Measurements from ENCODE around the gene DHDH.

Gene DHDH

DNA sequence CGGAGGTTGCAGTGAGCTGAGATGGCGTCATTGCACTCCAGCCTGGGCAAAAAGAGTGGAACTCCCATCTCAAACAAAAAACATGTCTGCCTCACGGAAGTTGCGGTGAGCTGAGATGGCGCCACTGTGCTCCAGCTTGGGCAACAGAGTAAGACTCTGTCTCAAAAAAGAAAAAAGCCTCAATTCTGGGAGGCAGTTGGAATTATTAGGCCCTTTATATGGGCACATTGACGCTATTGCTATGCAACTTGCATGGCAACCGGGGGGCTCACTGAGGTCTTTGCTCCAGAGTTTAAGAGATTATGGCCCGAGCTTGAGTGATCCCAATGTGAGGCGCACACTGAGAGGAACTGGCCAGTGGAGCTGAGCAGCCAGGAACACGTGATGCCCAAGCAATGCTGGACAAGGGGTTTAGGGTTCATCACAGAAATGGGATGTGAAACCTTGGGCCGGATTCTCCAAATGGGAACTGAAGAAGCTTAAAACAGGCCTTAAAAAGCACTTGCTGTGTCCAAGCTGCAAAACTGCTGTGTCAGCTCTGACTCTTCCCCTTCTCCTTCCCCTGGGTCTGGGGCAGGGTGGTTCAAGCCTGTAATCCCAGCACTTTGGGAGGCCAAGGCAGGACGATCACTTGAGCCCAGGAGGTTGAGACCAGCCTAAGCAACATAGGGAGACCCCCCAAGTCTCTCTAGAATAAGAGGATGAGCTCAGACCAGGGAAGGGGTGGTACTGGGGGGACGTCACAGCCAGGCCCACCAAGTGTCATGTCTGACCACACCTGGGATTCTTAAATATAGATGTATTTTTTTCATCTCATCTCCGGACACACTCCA, 34.1 kb downstream of the DHDH start:
- DNase-seq, result no peak

DNA sequence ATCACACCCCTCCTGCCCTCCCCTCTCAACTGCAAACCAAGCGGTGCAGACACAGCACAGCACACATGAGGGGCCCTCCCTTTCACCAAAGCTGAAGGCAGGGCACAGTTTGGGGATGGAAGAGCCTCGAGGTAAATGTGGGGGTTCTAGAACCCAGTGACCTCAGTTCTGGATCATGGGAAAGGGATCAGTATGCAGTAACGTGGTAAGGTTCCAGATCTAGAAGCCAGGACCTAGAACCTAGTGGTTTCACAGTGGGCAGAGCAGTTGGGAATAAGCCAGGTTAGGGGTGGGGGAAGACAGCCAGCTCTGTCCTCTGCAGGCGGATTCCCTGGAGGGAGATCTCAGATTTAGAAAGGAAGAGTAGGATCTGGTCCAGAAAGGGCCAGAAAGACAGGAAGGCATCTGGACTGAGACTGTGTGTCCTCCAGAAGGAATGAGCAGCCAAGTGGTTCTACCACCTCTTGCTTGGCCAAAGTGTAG, 34.7 kb downstream of the DHDH start:
- DNase-seq, result no peak

DNA sequence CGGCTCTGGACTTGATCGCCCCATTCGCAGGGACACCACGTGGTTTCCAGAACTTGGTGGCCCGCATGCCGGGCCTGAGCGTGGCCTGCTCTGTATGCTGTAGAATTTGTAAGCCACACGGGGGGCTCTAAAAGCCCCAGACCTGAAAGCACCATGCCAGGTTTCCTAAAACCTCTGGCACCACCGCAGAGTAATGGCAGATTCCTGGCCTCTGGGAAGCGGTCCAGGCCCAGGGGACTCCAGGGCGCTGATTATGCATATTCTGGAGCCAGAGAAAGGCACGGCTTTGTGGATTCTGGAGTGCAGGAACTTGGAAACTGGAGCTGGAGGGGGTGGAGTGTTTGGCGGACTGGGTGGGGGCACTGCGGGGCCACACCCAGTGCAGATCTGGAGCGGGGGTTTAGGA, 35.3 kb downstream of the DHDH start:
- no peak for DNase-seq

DNA sequence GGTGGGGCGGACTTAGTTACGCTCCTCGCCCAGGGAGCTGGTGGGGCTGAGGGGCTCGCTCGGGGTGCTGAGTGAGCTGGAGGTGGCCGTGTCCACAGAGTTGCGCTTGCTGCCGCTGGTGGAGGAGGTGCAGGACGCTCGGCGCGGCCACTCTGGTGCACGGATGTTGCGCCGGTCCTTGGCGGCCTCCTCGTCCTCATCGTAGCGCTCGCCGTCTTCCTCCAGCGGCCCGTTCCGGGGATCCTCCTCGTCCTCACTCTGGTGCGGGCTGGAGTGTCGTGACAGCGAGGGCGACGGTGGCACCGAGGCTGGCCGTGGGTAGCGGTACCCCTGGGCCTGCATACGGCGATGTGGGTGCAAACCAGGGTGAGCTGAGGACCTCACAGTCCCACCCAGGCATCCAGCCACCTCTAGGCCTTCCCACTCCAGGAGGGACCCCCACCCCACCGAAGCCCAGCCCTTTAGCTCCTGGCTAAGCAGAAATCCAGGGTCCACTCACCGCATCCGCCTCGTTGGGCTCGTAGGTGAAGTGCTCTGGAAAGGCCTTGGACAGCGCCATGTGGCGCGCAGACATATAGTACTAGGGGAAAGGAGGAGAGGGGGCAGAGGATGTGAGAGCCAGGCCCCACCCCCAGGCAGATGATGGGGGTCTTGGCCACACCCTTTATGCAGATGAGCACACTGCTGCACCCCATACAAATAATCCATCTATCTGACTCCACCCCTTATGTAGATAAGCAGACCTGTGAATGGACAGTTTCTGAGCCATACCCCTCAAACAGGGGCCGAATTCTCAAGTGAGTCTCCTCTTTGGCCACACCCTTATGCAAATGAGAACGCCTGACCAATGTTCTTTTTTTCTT, 36.0 kb downstream of the DHDH start:
- peak; percentile 57 for DNase-seq

DNA sequence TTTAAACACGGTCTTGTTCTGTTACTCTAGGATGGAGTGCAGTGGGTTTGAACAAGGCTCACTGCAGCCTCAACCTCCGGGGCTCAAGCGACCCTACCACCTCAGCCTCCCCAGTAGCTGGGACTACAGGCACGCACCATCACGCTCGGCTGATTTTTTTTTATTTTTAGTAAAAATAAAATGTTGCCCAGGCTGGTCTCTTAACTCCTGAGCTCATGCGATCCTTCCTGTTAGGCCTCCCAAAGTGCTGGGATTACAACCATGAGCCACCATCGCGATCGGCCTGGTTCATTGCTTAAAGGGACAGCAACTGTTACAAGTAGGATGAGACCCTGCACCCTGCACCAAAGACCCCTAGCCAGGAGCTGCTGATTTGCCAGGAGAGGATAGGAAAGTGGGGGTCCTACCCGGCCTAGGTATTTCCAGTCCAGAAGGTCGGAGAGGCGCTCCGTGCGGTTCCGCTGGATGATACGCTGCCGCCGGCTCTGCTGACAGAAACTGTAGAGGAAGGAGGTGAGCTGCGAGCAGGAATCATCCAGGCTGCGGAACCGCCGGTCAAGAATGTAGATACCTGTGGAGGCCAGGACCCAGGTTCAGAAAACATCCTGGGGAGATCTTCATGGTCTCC, 36.8 kb downstream of the DHDH start:
- DNase-seq, result no peak

DNA sequence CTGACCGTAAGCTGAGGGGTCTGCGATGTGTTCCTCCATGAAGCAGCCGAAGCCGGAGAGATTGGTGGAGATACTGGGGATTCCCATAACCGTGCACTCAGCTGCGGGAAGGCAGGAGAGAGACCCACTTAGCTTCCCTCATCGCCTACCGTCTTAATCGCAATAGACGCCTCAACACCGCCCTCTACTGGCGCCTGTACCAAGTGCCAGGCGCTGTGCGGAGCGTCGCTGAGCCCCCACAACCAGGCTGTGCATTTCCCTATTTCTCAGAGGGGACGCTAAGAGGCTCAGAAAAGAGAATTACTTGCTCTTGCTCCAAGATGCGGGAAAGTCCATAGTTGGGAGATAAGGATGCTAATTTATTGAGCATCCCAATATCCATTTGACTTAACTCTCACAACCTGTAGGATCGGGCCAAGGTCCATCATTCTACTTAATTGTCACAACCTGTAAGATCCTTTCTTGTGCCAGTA, 37.5 kb downstream of the DHDH start:
- peak; percentile 65 for DNase-seq

DNA sequence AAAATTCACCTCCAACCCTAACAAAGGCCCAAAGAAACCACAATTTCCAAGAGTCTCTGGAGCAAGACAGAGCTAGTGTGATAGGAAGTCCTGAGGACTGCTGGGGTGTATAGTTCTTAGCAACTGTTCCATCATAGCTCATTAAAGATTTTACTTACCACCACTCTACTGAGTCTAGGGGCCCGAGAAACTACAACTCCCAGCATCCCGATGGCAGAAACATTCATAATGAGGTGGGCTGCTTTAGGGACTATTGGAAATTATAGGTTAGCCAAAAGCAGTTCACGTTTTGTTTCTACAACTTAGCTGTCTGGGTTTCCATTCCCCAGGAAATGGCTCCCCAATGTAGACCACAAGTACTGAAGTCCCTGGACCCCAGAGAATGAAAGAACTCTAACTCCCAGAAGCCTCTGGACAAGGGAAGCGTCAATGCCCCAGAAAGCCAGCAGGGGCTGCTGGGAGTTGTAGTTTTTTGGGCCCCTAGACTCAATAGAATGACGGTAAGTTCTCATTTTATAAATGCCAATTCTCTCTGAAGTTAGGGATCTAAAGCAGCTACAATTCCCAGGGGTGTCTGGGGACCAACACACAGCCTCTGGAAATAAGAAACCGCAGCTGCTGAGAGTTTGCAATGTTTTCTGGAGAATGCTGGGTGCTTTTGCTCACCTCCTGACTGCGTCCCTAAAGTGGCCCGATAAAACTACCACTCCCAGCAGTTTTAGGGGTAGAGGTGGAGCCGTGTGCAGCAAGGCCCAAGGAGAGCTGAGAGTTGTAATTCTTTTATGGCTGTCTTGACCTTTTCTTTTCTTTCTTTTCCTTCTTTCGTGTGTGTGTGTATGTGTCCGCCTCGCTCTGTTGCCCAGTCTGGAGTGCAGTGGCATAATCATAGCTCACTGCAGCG, 42.7 kb downstream of the DHDH start:
- peak; percentile 47 for DNase-seq

DNA sequence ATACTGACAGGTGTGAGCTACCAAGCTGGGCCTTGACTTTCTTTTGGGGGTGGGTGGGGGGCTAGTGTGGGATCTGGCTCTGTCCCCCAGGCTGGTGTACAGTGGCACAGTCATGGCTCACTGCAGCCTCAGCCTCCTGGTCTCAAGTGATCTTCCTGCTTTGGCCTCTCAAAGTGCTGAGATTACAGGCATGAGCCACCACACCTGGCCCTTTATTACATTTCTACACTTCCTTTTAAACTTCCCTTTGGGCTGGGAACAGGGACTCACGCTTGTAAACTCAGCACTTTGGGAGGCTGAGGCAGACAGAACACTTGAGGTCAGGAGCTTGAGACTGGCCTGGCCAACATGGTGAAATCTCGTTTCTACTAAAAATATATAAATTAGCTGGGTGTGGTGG, 43.6 kb downstream of the DHDH start:
- no peak for DNase-seq

DNA sequence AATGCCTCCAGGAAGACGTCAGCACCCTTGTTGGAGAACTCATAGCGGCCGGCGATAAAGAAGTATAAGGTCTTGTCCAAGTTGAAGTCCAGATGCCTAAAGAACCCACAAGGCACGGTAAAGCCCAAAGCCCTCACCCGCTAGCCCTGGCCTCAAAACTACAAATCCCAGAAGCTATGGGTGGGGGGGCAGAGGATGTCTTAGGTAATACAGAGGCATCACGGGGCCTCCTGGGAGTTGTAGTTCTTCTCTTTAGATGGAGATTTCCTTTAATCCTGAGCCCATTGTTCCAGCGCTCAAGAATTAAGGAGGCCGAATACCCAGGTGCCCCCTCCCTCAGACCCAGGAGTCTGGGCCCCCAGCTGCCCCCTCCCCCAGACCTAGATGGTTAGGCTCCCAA, 48.8 kb downstream of the DHDH start:
- no peak for DNase-seq

DNA sequence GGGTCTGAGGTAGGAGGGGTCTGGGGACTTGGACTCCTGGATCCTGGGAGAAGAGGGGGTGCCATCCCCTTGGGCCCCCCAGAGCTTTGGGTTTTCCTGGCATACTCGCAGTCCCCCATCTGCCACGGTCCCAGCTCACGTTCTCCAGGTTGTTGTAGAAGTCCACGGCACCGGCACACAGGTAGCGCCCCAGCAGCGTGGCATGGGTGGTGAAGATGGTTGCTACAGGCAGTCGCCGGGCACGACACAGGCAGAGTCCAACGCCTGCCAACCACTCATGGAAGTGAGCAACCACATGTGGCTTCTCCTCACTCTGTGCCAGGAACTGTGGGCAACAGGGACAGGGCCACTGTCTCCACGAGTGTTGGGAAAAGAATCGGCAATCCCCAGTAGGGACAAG, 52.2 kb downstream of the DHDH start:
- DNase-seq, result no peak

DNA sequence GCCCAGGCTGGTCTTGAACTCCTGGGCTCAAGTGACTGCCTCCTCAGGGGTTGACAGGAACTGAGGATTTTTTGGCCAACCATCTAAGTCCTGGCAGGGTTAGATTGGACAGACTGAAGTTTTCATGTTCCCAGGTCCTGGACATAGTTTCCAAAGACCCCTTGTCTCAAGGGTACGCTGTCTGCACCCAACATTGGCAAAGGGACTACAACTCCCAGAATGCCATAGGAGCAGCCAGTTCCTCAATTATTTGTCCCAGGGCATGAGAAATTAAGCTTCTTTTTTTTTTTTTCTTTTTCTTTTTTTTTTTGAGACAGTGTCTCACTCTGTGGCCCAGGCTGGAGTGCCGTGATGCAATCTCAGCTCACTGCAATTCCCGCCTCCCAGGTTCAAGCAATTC, 52.7 kb downstream of the DHDH start:
- no peak for DNase-seq

DNA sequence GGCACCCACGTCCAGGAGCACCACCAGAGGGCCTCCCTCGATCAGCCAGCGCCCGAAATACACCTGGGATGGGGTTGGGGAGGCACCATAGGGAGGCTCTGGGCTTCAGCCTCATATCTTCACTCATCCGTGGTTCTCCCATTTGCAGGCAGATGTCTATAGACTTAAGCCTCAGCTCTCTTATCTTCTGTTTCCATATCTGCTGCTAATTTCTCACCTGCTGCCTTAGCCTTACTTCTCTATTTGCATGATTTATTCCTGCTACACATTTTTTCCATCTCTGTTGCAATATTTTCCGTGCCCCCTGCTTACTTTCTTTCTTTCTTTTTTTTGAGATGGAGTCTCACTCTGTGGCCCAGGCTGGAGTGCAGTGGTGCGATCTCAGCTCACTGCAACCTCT, 53.8 kb downstream of the DHDH start:
- DNase-seq, result no peak

DNA sequence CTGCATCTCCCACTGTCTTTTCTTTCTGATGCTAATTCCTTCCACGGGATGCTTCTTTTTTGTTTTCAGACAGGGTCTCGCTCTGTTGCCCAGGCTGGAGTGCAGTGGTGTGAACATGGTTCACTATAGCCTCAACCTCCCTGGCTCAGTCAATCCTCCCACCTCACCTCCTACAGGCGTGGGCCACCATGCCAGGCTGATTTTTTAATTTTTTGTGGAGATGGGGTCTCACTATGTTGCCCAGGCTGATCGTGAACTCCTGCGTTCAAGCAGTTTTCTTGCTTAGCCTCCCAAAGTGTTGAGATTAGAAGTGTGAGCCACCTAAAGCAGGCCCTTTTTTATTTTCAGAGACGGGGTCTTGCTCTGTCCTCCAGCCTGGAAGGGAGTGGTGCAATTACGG, 54.8 kb downstream of the DHDH start:
- DNase-seq, result no peak

DNA sequence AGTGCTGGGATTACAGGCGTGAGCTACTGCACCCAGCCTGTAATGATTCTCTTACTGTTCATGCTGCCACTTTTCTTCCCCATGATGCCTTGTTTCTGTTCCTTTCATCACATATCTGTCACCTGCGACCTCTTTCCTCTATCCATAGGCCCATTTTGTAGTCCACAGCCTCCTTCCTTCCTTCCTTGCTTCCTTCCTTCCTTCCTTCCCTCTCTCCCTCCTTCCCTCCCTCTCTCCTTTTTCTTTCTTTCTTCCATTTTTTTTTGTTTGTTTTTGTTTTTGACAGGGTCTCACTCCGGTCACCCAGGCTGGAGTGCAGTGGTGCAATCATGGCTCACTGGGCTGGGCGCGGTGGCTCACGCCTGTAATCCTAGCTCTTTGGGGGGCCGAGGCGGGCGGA, 55.4 kb downstream of the DHDH start:
- DNase-seq, result no peak

DNA sequence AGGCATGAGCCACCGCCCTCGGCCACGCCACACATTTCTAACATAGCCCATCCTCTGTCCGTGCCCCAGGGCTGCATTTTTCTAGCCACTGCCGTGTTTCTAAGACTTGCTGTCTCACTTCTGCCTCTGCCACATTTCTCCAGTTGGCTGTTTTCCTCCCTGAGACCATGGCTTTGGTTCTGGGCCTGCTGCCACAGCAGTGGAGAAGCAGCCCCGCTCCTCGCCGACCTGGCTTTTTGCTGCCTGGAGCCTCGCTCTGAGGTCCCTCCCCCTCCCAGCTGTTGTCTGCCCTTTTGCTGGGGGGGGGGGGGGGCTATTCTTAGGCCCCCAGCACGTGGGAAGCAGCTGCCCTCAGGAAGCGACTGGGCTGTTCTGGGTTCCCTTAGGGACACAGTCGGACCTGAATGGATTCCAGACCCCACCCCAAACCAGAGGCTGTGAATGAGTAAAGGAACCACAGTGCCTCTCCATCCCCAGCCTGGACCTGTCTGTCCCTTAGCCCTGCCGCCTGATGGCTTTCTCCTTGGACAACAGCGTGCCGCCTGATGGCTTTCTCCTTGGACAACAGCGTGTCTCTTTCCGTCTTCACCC, 56.3 kb downstream of the DHDH start:
- no peak for DNase-seq

DNA sequence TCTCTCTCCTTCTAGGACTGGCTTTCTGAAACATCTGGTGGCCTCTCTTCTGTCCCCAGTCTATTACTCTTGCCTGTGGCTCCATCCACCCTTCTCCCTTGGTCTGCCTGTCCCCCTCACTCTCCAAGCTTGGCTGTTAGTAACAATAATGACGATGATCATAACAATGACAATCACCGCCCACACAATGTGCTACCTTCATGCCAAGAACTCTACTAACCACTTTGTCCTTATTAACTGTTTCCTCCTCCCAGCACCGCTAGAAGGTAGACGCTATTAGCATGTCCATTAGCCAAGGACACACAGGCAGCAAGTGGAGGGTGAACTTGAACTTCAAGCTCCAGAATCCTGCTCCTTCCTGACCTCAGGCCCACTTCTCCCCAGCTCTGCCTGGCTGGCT, 56.9 kb downstream of the DHDH start:
- DNase-seq, result no peak

DNA sequence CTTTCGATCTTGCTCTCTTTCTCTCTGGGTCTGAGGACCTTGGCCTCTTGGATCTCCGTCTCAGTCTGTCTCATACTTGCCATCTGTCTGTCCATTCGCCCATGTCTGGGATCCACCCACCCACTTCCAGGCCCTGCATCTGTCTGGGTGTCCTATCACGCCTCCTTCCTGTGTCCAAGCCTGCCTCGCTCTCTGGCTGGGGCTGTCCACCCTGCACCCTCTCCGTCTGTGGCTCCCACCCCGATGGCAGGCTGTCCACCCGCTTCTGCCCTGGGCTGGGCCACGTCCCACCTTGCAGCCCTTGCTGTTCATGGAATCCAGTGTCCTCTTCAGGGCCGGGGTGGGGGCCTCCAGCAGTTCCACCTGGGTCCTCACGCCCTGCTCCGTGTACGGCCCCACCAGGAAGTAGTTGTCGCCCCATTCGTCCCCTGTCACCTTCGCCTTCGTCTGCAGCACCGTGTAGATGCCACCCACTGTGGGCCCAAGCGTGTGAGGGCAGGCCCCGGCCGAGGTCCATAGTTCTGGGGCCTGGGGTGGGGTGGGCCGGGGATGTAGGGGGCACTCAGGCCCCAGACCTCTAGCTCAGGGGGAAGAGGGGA, 57.6 kb downstream of the DHDH start:
- no peak for DNase-seq

DNA sequence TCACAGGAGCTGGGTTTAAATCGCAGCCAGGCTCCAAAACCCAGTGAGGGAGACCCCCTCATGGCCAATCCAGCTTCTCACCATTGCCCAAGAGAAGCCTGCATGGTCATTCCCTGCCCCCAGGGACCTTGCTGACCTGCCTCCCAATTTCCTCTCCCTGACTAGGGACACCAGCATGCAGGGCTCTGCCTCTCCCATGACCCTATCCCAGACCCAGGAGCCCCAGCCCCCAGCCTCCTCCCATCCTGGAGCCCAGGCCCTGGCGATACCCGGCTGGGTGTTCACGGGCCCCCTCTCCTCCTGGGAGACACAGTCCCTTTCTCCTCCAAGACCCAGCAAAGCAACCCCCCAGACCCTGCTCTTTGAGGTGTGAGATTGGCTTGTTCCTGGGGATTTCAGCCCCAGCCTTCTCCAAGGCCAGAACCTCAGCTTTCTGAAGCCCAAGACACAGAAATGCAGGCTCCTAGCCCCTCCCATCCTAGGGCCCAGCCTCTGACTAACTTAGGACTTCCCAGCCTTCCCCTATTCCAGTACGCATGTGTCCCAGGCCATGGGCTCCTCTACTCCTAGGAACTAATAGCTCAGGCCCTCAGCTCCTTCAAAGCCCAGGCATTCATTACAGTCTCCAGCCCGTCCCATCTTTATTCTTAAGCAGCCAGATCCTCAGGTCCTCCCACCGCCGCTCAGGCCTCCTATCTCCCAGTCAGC, 58.5 kb downstream of the DHDH start:
- DNase-seq, result no peak

DNA sequence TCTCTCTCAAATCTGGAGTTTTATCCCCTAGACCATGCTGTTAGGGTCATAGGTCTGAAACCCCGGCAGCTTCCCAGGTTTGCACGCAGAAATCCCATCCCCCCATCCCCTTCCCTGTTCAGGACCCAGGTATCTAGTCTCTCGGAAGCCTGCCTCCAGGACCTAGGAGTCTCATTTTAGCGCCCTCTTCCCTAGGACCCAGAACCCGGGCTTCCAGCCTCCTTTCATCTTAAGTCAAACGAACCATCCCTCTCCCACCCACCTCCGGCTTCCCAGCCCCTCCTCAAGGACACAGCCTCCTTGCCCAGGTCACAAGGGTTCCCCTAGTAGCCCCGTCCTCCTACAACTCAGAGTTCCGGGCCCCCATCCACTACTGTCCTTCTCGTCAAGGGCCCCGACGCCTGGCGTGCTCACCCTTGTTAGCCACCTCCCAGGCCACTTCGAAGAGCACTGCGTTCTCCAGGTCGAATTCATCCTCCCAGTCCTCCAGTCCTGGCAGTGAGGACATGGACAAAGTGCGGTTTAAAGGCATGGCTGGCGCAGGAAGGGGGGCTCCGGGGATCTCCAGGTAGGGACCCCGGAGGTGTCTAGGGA, 59.2 kb downstream of the DHDH start:
- peak; percentile 70 for DNase-seq
